G401.6 (cell line): Measurements from ENCODE around the gene HTR3E.
"Not testable (repeated sequence)": the region's sequence is repeated elsewhere in the genome, so short reads cannot be mapped to it uniquely, and the experiment has no call there.

Experiments used
- FAIRE-seq: peaks from 2 replicates; lab custom pipeline; 2012; peaks lifted over from hg19 to GRCh38; lab: Jason Lieb, UNC

HTR3E gene, protein sequence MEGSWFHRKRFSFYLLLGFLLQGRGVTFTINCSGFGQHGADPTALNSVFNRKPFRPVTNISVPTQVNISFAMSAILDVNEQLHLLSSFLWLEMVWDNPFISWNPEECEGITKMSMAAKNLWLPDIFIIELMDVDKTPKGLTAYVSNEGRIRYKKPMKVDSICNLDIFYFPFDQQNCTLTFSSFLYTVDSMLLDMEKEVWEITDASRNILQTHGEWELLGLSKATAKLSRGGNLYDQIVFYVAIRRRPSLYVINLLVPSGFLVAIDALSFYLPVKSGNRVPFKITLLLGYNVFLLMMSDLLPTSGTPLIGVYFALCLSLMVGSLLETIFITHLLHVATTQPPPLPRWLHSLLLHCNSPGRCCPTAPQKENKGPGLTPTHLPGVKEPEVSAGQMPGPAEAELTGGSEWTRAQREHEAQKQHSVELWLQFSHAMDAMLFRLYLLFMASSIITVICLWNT

DNA sequence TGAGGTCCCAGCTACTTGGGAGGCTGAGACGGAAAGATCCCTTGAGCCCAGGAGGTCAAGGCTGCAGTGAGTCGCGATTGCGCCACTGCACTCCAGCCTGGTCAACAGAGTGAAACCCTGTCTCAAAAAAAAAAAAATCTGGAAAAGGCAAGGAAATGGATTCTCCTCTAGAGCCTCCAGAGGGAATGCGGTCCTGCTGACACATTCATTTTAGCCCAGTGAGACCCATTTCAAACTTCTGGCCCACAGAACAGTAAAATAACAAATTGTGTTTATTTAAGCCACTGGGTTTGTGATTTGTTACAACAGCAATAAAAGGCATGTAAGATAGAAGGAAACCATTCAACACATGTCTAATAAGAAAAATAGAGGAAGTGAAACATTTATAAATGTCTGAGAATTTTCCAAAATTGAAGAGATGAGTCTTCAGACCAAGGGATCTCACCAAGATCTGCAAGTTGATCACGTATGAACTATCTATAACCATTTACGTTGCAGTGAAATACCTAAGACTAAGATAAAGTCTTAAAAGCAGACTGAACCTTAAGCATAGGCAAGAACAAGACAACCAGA, at the start of gene HTR3E:
HTR3E (plus strand) TSS at position 254 of the 573 bp plus-strand sequence. CDS start 466 bp downstream, outside the sequence.
- no peak for FAIRE-seq

DNA sequence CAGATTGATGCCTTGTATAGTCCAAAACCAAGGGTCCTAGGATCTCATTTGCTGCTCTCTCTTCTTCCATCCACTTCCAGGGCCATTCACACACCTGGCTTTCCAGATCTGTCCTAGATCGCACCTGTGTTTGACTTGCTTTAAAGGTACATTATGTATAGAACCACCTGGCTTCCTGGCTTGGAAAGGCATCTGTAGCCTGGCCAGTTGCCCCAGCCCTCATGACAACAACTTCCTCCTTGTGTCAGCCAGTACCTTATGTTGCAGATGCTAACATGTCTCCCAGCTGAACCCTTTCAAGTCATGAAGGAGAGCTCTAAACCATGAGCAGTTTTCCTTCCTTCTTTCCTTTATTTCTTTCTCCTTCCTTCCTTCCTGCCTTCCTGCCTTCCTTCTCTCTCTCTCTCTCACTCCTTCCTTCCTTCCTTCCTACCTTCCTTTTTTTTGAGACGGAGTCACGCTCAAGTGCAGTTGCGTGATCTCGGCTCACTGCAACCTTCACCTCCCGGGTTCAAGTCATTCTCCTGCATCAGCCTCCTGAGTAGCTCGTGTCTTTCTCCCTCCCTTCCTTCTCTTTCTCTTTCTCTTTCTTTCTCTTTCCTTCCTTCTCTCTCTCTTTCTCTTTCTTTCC, 46.5 kb upstream of the HTR3E start:
- FAIRE-seq: no peak

DNA sequence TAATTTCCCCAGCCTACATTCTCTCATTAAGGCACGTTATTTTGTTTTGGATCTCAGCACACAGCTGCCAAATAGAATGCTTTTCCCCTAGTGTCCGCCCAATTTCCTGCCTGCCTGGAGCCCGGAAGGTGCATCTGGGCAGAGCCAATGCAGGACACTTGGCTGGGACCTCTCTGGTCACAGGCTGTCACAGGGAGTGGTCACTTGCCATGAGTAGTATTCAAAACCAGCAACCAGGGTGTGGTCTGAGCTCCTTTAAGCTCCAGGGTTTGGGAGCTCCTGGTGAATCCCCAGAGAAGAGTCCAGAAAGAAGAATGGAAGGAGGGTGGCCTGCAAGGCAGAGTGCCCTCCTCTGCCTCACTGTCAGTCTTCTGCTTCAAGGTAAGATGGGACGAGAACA, 44.1 kb upstream of the HTR3E start, which contains the start of gene HTR3C:
HTR3C (plus strand) TSS at position 281 of the 400 bp plus-strand sequence; CDS start at position 315, 34 bp downstream.
- no peak for FAIRE-seq

DNA sequence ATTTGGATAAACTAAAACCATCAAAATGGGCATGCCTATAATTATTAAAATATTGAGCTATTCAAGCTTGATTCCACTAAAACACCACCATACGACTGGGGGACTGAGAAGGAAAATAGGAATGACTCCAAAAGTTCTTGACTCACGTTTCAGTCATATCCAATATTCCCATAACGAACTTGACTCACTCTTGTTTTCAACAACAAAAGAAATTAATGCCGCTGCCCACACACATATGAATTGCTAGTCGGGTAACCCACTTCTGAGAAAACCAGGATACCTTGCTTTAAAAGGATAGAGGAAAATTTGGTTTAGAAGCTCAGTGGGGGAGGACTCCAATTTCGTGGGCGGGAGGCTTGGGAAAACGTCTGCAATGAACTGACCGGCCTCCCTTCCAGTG, 38.8 kb upstream of the HTR3E start:
- no peak for FAIRE-seq

DNA sequence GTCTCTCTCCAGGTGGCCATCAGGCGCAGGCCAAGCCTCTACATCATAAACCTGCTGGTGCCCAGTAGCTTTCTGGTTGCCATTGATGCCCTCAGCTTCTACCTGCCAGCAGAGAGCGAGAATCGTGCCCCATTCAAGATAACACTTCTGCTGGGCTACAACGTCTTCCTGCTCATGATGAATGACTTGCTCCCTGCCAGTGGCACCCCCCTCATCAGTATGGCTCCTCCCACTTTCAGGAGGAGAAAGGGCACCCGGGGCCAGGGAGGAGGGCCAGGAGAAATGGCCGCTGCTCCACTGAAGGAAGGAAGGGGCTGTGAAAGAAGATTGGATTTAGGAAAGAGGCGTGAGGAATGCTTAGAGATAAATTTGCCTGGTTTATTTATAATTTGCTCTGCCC, 37.4 kb upstream of the HTR3E start:
- FAIRE-seq: no peak

DNA sequence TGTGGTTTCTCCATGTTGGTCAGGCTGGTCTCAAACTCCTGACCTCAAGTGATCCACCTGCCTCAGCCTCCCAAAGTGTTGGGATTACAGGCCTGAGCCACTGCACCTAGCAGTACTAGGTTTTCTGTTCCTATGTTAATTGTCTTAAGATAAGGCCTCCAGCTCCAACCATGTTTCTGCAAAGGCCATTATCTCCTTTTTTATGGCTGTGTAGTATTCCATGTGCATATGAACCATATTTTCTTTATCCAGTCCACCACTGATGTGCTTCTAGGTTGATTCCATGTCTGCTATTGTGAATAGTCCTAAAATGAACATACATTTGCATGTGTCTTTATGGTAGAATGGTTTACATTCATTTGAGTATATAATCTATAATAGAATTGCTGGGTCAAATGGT, 34.2 kb upstream of the HTR3E start:
- FAIRE-seq: no peak

DNA sequence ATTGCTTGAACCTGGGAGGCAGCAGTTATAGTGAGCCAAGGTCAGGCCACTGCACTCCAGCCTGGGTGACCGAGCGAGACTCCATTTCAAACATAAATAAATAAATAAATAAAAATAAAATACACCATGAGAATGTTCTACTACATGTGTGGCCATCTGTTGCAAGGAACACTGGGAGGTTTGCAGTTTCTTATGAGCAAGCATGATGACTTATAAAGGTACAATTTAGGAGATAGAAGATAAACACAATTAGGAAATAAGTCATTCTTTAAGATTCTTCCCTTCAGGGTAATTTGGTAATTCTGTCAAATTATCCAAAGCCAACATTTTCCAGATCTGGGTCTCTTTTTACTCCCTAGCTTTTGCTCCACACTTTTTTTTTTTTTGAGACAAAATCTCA, 30.7 kb upstream of the HTR3E start:
- no peak for FAIRE-seq

DNA sequence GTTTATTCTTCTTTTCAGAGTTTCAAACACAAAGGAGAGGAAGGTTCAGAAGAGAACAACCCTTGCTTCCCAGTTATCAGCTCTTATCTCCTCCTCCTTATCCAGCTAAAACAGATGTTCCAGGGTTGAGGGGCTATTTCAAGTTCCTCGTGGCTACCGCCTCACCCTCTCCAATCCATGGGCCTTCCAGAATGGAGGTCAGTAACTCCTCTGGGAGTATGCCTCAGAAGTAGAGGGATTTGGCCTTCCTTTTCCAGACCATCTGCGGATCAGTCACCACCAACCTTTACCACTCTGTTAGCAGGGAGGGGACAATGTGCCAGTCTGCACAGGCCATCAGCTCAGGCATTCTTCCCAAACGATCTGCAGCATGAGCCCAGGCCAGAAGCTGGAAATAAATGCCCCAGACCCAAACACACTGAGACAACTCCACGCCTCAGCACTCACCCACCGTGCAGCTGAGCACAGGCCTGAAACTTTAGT, 29.2 kb upstream of the HTR3E start:
- FAIRE-seq: no peak

DNA sequence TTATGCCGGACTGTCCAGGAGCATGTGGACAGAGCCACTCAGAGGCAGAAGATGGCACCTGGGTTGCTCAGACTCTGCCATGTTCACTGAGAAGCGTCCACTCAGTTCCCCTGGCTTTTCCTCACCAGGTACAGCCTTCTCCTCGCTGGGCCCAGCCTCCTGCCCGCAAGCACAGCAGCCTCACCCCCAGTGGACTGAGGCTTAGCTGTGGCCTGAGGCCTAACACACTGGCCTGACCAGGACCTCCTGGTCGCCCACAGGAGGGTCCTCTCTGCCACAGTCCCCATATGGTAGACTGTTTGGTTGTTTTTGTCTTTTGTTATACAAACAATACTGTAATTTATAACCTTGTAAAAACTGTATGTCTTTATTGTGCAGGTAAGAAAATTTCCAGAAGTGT, 28.5 kb upstream of the HTR3E start:
- FAIRE-seq: no peak

DNA sequence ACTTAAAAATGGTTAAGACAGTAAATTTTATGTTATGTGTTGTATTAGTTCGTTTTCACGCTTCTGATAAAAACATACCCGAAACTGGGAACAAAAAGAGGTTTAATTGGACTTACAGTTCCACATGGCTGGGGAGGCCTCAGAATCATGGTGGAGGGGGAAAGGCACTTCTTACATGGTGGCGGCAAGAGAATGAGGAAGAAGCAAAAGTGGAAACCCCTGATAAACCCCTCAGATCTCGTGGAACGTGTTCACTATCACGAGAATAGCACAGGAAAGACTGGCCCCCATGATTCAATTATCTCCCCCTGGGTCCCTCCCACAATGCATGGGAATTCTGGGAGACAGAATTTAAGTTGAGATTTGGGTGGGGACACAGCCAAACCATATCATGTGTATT, 25.7 kb upstream of the HTR3E start:
- FAIRE-seq: not testable (repeated sequence)

DNA sequence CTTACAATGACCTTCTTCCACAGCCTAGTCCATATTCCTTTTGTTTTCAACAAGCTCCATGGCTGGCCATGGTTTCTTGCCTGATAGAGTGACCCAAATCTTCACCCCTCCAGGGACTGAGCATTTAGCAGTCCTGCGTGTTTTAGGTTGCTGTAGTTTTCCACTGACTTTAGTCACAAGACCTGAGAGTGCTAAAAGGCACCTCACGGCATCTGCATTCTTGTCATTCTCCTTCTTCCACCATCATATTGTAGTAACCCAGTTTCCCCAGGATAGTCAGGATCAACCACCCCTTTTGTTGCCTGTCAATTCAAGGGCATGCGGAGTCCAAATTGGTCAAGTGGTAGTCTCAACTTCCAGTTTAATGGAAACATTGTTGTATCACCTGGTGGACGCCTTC, 23.2 kb upstream of the HTR3E start:
- FAIRE-seq: no peak

DNA sequence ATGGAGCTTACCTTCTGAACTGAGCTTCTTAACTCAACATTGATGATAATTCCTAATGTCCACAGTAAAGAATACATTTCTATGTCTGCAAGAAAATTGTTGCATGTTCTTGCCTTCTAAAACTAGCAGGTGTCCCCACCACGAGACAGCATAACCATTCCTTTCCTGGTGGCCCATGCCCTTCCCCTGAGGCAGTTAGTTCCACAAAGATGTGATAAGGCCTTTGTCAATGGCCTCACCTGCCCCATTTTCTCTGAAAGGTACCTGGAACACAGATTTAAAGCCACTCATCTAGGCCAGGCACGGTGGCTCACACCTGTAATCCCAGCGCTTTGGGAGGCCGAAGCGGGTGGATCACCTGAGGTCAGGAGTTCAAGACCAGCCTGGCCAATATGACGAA, 21.0 kb upstream of the HTR3E start:
- no peak for FAIRE-seq

DNA sequence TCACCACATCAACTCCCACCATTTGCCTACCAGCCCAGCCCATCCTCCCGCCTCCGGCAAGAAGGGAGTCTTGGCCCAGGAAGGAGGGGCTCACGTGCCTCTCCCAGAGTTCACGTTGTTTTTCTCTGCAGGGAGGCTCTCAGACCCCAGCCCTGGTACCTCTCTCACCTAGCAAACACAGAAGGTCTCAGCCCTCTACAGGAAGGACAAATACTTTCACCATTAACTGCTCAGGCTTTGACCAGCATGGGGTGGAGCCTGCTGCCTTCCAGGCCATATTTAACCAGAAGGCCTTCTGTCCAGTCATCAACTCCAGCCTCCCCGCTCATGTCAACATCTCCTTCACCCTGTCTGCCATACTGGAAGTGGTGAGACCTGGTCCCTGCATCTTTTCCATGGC, 19.0 kb upstream of the HTR3E start:
- FAIRE-seq: no peak

DNA sequence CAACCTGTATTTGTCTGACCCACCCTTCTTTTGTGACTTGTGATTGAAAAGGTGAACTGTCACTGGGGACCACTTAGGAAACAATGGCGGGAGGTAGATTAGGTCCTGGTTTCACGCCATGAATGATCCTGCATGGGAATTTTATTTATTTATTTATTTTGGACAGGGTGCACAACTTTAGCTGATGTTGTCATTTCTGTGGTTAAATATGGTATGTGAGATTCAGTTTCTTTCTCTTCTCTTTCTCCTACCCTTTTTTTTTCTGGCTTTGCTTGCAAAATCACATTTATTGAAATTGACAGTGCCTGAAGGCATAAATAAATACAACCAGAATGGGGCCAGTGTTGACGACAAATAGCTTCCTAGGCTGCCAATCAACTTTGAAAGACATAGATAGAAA, 18.0 kb upstream of the HTR3E start:
- no peak for FAIRE-seq

DNA sequence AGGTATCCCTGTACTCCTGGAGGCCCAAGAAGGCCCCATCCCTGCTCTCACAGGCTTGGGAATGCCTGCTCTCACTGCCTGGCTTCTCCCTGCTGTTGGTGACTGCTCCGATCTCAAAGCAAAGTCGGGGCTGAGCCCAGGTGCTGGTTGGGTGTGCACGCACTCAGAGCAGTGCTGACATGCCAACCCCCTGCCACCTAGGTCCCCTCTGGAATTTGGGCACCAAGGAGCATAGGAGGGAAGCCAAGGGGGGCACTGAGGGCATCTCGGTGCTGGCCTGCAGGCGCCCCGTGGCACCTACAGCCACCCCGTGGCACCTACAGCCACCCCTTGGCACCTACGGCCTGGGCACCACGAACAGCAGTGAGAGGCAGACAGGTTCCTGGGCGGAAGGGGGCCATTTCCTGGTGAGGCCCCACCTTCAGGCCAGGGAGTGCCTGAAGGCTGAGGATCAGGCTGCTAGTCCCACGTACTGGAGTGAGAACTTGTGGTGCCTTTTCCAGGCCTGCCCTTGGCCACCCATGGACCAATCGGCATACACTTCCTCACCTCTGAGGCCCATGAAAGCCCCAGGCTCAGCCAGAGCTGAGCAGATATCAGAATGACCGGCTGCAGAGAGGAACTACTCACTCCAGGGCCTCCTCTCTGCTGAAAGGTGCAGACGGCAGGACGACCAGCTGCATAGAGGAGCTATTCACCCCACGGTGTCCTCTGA, 15.6 kb upstream of the HTR3E start:
- no peak for FAIRE-seq

DNA sequence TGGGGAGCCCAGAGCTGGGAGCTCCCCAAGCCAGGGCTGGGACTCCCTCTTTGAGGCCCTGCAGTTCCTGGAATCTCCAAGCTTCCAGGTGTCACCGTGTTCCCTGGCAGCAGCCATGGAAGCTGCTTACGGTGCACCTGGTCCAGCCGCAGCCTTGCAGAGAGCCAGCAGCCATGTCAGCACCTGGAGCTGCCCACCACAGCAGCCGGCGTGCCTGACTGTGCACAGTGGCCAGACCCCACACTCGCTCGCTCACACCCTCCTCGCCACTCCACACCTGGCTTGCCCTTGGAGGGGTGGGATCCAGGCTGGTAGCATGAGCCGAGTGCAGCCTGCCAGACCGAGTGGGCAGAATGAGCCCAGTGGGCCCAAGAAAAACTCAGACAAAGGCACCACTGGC, 14.8 kb upstream of the HTR3E start:
- FAIRE-seq: no peak

DNA sequence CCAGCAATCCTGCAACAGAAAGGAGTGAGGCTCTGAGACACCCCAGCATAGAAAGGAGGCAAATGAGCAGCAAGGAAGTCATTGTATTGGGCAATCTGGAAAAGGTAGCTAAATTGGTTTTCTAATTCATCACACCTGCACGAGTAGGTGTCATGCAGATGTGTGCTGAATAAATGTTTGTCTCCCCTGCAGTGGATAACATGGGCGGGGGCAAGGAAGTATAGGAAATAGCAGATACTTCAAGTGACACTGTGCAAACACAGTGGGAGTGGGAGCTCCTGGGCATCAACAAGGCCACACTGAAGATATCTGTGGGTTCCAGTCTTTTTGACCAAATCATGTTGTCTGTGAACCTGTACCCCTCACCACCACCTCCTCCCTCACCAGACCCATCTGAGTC, 14.4 kb upstream of the HTR3E start:
- no peak for FAIRE-seq

DNA sequence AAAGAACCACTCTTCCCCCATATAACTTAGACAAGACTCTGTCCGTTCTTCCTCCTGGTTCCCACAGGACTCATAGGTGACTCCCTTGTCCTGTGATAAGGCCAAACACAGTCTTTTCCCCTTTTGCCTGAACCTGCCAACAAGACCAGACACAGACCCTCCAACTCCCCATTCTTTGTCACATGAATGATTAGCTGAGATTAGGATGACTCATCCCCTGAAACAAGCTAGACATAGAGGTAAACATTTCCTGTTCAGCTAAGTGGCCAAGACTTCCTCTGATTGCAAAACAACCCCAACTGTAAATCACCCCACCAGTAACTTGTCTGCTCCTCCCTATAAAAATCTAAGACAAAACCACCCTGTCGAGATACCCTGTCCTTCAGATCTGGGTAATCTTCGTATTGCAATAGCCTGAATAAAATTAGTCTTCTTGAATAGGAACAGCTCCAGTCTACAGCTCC, 11.4 kb upstream of the HTR3E start:
- FAIRE-seq: no peak

DNA sequence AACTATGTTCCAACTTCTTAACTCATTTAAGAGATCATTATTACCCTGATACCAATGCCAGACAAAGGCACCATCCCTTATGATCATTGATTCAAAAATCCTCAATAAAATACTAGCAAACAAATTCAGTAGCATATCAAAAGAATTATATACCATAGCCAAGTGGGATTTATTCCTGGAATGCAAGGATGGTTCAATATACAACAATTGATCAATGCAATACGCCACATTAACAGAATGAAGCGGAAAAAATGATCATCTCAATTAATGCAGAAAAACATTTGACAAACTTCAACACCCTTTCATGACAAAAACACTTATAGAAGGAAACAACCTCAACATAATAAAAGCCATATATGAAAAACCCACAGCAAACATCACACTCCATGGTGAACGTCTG, 4.7 kb upstream of the HTR3E start:
- no peak for FAIRE-seq

DNA sequence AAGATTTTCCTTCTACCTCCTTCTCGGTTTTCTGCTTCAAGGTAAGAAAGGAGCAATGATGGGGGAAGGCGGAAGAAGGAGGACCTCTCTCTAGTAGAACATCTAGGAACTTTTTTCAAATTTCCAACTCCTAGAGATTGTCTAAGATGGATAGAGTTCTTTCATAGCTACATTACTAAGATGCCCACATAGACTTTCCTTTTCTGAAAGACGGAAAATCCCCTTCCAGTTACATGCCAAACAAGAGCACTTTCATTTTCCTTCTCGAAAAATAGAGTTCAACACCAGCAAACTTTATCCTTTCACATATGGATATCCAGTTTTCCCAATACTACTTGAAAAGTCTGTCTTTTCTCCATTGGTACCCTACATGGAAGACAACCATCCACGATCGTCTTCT, 692 bp downstream of the HTR3E start:
- FAIRE-seq: no peak

DNA sequence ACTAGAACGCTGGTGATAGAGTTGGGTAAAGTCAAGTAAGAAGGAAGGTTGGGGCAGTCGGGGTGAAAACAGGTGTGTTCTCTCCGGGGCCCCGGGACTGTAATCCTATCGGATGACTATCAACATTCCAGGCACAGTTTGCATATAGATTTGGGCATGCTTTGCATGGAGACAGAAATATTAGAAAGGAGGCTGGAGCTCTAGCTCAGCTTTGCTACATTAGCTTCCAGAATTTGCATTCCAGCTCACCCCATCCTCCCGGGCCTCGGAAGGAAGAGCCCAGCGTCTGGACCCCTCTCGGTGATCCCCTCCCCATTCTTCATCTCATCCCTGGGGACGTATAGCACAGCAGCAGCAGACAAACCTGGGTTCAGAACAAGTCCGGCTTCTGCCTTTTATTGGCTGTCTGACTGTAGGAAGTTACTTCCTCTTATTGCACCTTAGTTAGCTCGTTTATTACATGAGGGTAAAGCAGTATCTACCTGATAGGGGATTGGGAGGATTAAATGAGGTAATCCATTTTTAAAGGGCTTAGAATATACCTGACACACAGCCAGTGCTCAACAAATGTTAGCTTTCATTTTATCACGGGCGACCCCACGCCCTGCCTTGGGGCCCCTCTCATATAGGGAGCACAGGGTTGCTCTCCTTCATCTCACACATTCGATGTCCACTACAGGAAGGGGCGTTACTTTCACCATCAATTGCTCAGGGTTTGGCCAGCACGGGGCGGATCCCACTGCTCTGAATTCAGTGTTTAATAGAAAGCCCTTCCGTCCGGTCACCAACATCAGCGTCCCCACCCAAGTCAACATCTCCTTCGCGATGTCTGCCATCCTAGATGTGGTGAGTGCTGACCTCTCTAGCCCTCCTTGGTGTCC, 3.2 kb downstream of the HTR3E start:
- no peak for FAIRE-seq

DNA sequence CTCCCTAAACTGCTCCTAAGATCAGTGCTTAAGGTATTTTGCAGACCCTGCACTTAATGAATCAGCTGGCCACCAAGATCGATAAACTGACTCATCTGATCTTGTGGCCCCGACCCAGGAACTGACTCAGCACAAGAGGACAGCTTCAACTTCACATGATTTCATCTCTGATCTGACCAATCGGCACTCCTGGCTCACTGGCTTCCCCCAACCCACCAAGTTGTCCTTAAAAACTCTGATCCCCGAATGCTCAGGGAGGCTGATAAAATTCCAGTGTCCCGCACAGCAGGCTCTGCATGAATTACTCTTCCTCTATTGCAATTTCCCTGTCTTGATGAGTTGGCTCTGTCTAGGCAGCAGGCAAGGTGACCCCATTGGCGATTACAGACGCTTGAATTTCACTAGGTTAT, 13.5 kb downstream of the HTR3E start:
- FAIRE-seq: no peak
